Nephron progenitor cell (in vitro differentiated cells): Measurements from ENCODE around the gene ZNF213.
A peak's percentile ranks its signal among the peaks of the same experiment; 100 is the strongest.

Source experiments
- DNase-seq: peaks from one replicate; pipeline ENCODE4 v3.0.0; 2021
- H3K27ac Mint-ChIP-seq: 2 replicates; pipeline ENCODE4 v1.8.0; 2021; ENCODE audit warnings: mild to moderate bottlenecking, moderate library complexity, mixed read lengths
- H3K27me3 Mint-ChIP-seq: 2 replicates; pipeline ENCODE4 v1.8.0; 2021; ENCODE audit warnings: mild to moderate bottlenecking, low read depth, mixed read lengths; ENCODE audit not compliant: poor library complexity
- H3K36me3 Mint-ChIP-seq: 2 replicates; pipeline ENCODE4 v1.8.0; 2021; ENCODE audit warnings: low read depth, mixed read lengths
- H3K4me1 Mint-ChIP-seq: 2 replicates; pipeline ENCODE4 v1.8.0; 2021; ENCODE audit warnings: mixed read lengths
- H3K4me3 Mint-ChIP-seq: 2 replicates; pipeline ENCODE4 v1.8.0; 2021; ENCODE audit warnings: mild to moderate bottlenecking, moderate library complexity, mixed read lengths
- H3K9me3 Mint-ChIP-seq: 2 replicates; pipeline ENCODE4 v1.8.0; 2021; ENCODE audit warnings: mild to moderate bottlenecking, moderate library complexity, mixed read lengths
- TF ChIP-seq, protein P1 (sequence below): fragments of 200-600 bp; sonication (generic); IDR thresholded peaks from 2 replicates; pipeline ENCODE4 v1.5.0; 2021; ENCODE audit warnings: antibody characterized with exemption

The ZNF213 gene

GRCh38 chr16:3171181-3171854 is 36.5 kb downstream of the ZNF213 start:
- no peak overlapping the region for H3K27ac Mint-ChIP-seq
- peaks cover 9% of the 10 kb centered on the region for H3K9me3 Mint-ChIP-seq
- peaks cover 27% of the 10 kb centered on the region for H3K4me1 Mint-ChIP-seq
- DNase-seq = no peak
- no peaks in the 10 kb centered on the region for H3K36me3 Mint-ChIP-seq
- peak overlapping the region; percentile 64 for H3K4me3 Mint-ChIP-seq
- H3K27me3 Mint-ChIP-seq = peaks cover 97% of the 10 kb centered on the region
- TF ChIP-seq, protein P1, sequence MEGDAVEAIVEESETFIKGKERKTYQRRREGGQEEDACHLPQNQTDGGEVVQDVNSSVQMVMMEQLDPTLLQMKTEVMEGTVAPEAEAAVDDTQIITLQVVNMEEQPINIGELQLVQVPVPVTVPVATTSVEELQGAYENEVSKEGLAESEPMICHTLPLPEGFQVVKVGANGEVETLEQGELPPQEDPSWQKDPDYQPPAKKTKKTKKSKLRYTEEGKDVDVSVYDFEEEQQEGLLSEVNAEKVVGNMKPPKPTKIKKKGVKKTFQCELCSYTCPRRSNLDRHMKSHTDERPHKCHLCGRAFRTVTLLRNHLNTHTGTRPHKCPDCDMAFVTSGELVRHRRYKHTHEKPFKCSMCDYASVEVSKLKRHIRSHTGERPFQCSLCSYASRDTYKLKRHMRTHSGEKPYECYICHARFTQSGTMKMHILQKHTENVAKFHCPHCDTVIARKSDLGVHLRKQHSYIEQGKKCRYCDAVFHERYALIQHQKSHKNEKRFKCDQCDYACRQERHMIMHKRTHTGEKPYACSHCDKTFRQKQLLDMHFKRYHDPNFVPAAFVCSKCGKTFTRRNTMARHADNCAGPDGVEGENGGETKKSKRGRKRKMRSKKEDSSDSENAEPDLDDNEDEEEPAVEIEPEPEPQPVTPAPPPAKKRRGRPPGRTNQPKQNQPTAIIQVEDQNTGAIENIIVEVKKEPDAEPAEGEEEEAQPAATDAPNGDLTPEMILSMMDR = no peak

DNA sequence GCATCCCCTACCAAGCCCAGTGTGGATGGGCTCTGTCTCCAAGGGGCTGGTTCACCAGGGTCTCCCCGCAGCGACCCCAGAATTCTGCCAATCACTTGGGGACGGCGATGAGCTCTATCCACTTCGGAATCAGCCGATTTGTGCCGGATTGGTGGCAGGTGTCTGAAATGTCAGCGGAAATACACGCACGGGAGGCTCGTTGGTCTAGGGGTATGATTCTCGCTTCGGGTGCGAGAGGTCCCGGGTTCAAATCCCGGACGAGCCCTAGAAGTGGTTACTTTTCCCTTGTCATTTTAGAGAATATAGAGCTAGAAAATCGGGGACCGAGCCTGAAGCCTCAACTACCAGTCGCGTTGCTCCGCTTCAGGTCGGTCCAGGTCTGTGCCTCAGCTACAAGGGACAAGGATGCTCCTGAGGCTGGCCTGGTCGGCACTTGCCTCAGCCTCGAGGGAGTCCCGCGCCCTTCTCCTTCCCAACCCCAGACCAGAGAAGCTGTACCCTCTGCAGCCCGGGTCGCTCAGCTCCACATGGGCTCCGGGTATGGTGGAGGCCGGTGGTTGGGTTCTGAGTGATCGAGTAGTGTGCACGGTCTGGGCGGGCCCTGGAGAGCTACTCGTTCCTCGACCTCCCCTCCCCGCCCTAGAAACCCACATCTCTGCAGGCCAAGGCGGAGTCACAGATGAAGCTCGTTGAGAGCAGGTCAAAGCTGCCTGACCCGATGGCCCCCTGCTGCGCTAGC is 37.2 kb downstream of the ZNF213 start:
- DNase-seq = peak; percentile 26
- Mint-ChIP-seq H3K4me3 (peak overlapping the region; percentile 63), H3K36me3 (no peaks in the 10 kb centered on the region), H3K4me1 (peaks cover 27% of the 10 kb centered on the region), H3K27ac (no peak overlapping the region), H3K27me3 (peaks cover 97% of the 10 kb centered on the region), H3K9me3 (peaks cover 9% of the 10 kb centered on the region)
- TF ChIP-seq, protein P1 = no peak

DNA sequence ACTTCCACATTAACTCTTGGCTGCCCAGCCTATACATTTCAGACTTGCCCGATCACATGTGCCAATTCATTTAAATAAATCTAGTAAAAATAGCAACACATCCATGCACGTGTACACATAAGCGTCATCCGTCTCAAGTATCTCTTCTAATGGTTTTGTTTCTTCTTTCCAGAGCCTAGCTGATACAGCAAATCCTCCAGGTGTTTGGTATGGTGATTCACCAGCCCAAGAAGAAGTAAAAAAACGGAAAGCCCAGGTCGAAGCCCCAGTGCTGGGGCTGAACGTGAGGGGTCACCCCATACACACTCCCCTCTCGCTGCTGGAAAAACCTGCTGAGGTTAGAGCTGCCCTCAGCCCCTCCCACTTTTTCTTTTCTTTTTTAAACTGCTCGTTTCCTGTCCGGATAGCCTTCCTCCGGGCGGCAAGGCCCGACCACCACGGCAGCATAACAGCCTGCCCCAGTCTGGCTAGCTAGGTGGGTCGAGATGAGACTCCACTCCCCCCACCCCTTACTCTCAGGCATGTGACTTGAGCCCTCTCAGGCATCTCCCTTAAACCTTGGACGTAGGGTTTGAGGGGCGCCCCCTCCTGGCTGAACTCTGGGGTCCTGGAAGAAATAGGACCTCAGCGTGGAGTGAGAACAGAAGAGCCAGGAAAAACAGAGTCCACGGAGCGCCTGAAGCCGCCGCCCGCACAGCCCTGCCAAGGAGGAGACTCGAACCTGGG is 39.2 kb downstream of the ZNF213 start:
- Mint-ChIP-seq H3K27ac (no peak overlapping the region), H3K27me3 (peaks cover 98% of the 10 kb centered on the region), H3K9me3 (peaks cover 9% of the 10 kb centered on the region), H3K4me3 (peak overlapping the region; percentile 76), H3K36me3 (no peaks in the 10 kb centered on the region), H3K4me1 (peaks cover 27% of the 10 kb centered on the region)
- TF ChIP-seq, protein P1 = peak; percentile 47
- DNase-seq = peak; percentile 74

DNA sequence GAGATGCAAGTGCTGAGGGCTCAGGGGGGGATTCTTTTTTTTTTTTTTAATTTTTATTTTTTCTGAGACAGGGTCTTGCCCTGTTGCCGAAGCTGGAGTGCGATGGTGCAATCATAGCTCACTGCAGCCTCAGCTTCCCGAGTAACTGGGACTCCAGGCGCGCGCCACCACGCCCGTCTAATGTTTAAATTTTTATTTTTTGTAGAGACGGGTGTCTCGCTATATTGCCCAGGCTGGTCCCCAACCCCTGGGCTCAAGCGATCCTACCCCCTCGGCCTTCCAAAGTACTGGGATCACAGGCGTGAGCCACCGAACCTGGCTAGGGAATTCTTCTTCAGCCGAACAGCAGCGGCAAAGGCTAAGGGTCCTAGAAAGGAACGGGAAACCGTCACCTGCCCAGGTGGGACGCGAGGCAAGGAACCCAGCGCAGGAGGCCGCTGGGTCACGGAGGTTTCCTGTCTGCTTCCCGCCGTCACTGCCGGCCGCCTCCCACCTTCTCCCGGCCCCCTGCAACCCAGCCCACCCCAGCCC is 39.9 kb downstream of the ZNF213 start:
- TF ChIP-seq, protein P1 = peak; percentile 6
- no peak for DNase-seq
- Mint-ChIP-seq H3K36me3 (no peaks in the 10 kb centered on the region), H3K9me3 (peaks cover 9% of the 10 kb centered on the region), H3K27me3 (peaks cover 98% of the 10 kb centered on the region), H3K27ac (no peak overlapping the region), H3K4me1 (peaks cover 27% of the 10 kb centered on the region), H3K4me3 (peak overlapping the region; percentile 76)

- TF ChIP-seq, protein P1 = no peak
- Mint-ChIP-seq H3K36me3 (no peaks in the 10 kb centered on the region), H3K27ac (no peak overlapping the region), H3K4me1 (peaks cover 27% of the 10 kb centered on the region), H3K9me3 (peaks cover 9% of the 10 kb centered on the region), H3K27me3 (peaks cover 98% of the 10 kb centered on the region), H3K4me3 (peak overlapping the region; percentile 38)
- peak; percentile 41 for DNase-seq
Measured at GRCh38 chr16:3175157-3176093, 40.6 kb downstream of the ZNF213 start.
